H1 (cell line): ENCODE measurements around the gene DCHS1. TPM values are rescaled to one million over a fixed set of nuclear protein-coding genes. Genes with fewer than 3 reads are reported as not detected.

Experiments
- CTCF ChIA-PET: fragments of 300-600 bp; sonication (Branson Sonifier 250); formaldehyde crosslinking; loops from one replicate; lab custom pipeline; 2021; ENCODE audit not compliant: partially characterized antibody; lab: Charles Lee
- POLR2A ChIA-PET: fragments of 300-600 bp; sonication (Branson Sonifier 250); formaldehyde crosslinking; loops from one replicate; lab custom pipeline; 2021; ENCODE audit warnings: inconsistent platforms; ENCODE audit not compliant: partially characterized antibody; lab: Charles Lee
- DNase-seq, 2 experiments: peaks; one replicate each; pipeline versions ENCODE4 v3.0.0 to v3.0.0-alpha.2; 2010 to 2022; ENCODE audit warnings: low spot score in 2 of 2, low read depth in 1 of 2, mixed read lengths in 1 of 2
- FAIRE-seq: peaks from 2 replicates; lab custom pipeline; 2011; peaks lifted over from hg19 to GRCh38; lab: Jason Lieb, UNC
- H2AFZ ChIP-seq: 2 replicates; pipeline ENCODE4 v1.8.1; 2012; ENCODE audit warnings: low read length, inconsistent platforms
- H2AK5ac ChIP-seq: 2 replicates; pipeline ENCODE4 v1.6.1; 2013; ENCODE audit warnings: low read depth, low read length
- H2BK120ac ChIP-seq: replicated peaks from 2 replicates; pipeline ENCODE3; 2013; ENCODE audit warnings: low read depth, low read length, inconsistent platforms
- H2BK12ac ChIP-seq: 2 replicates; pipeline ENCODE4 v1.6.1; 2013; ENCODE audit warnings: low read depth, low read length
- H2BK15ac ChIP-seq: 2 replicates; pipeline ENCODE4 v1.6.1; 2013; ENCODE audit warnings: low read length
- H2BK20ac ChIP-seq: 2 replicates; pipeline ENCODE4 v1.6.1; 2013; ENCODE audit warnings: low read length
- H2BK5ac ChIP-seq: 2 replicates; pipeline ENCODE4 v1.6.1; 2013; ENCODE audit warnings: low read depth, low read length
- H3K14ac ChIP-seq: 2 replicates; pipeline ENCODE4 v1.6.1; 2013; ENCODE audit warnings: inconsistent platforms; ENCODE audit not compliant: insufficient read length
- H3K18ac ChIP-seq: 2 replicates; pipeline ENCODE4 v1.6.1; 2013; ENCODE audit warnings: low read length; ENCODE audit errors: extremely low read depth
- H3K23ac ChIP-seq: 2 replicates; pipeline ENCODE4 v1.6.1; 2013; ENCODE audit warnings: inconsistent platforms; ENCODE audit not compliant: insufficient read length
- H3K23me2 ChIP-seq: 2 replicates; pipeline ENCODE4 v1.6.1; 2013; ENCODE audit warnings: low read depth, low read length
- H3K27ac ChIP-seq: 2 replicates; pipeline ENCODE4 v1.6.1; 2011; ENCODE audit warnings: low read depth, low read length, inconsistent platforms
- H3K27me3 ChIP-seq, 4 experiments: replicated peaks in 1 of 4; 1 replicate in 1 of 4; 2 replicates in 3 of 4; pipeline versions ENCODE4 v1.6.1 to v1.8.1; 2011 to 2013; ENCODE audit warnings: low read length in 3 of 4, mild to moderate bottlenecking in 3 of 4, inconsistent platforms in 2 of 4, mixed read lengths in 2 of 4, moderate library complexity in 1 of 4; ENCODE audit not compliant: control insufficient read depth in 3 of 4, insufficient read depth in 3 of 4; ENCODE audit errors: extremely low read depth in 1 of 4
- H3K36me3 ChIP-seq, 4 experiments: 2 replicates each; pipeline versions ENCODE4 v1.6.1 to v1.8.1; 2011 to 2013; ENCODE audit warnings: mild to moderate bottlenecking in 4 of 4, low read length in 3 of 4, moderate library complexity in 2 of 4, control low read depth in 1 of 4, inconsistent platforms in 1 of 4; ENCODE audit not compliant: insufficient read depth in 4 of 4, control insufficient read depth in 2 of 4
- H3K4ac ChIP-seq: replicated peaks from 2 replicates; pipeline ENCODE3; 2013; ENCODE audit warnings: low read length, low read depth, mixed read lengths, inconsistent platforms; ENCODE audit not compliant: insufficient read length
- H3K4me1 ChIP-seq, 4 experiments: replicated peaks in 1 of 4; 1 replicate in 1 of 4; 2 replicates in 3 of 4; pipeline versions ENCODE4 v1.6.1 to v1.8.1; 2011 to 2013; ENCODE audit warnings: low read length in 3 of 4, inconsistent platforms in 2 of 4, mixed read lengths in 1 of 4; ENCODE audit not compliant: insufficient read depth in 4 of 4, control insufficient read depth in 3 of 4
- H3K4me2 ChIP-seq, 2 experiments: 2 replicates each; pipeline versions ENCODE4 v1.6.1 to v1.8.1; 2011 to 2013; ENCODE audit warnings: low read depth in 2 of 2, low read length in 2 of 2, control low read depth in 1 of 2, inconsistent platforms in 1 of 2, mild to moderate bottlenecking in 1 of 2; ENCODE audit not compliant: insufficient read depth in 1 of 2
- H3K4me3 ChIP-seq, 4 experiments: fragments of 200-600, 300-600 bp in 1 of 4; sonication (generic), shearing (Covaris generic), sonication (Bioruptor Twin) in 1 of 4; 2 replicates each; pipeline versions ENCODE4 v1.5.1 to v1.8.1; 2011 to 2016; ENCODE audit warnings: low read length in 4 of 4, low read depth in 3 of 4, control low read depth in 2 of 4, inconsistent platforms in 2 of 4, mild to moderate bottlenecking in 2 of 4, mixed read lengths in 1 of 4, moderate library complexity in 1 of 4; ENCODE audit not compliant: insufficient read depth in 2 of 4; ENCODE audit errors: extremely low read depth in 1 of 4
- H3K56ac ChIP-seq: replicated peaks from 2 replicates; pipeline ENCODE3; 2013; ENCODE audit warnings: low read depth, mild to moderate bottlenecking, mixed read lengths, low read length, inconsistent platforms; ENCODE audit not compliant: insufficient read length
- H3K79me1 ChIP-seq: 2 replicates; pipeline ENCODE4 v1.6.1; 2013; ENCODE audit warnings: low read depth, low read length, control low read depth
- H3K79me2 ChIP-seq, 2 experiments: 2 replicates each; pipeline versions ENCODE4 v1.6.1 to v1.8.1; 2012 to 2013; ENCODE audit warnings: low read length in 2 of 2, mild to moderate bottlenecking in 2 of 2, inconsistent platforms in 1 of 2; ENCODE audit not compliant: insufficient read depth in 2 of 2, control insufficient read depth in 1 of 2
- H3K9ac ChIP-seq, 4 experiments: replicated peaks in 1 of 4; 1 replicate in 1 of 4; 2 replicates in 3 of 4; pipeline versions ENCODE4 v1.6.1 to v1.8.1; 2011 to 2013; ENCODE audit warnings: low read depth in 3 of 4, low read length in 3 of 4, control low read depth in 2 of 4, mild to moderate bottlenecking in 2 of 4, moderate library complexity in 2 of 4, inconsistent platforms in 1 of 4; ENCODE audit errors: extremely low read depth in 1 of 4
- H3K9me3 ChIP-seq, 2 experiments: 2 replicates each; pipeline versions ENCODE4 v1.6.1 to v1.8.1; 2012 to 2013; ENCODE audit warnings: mild to moderate bottlenecking in 2 of 2, moderate library complexity in 2 of 2, control low read depth in 1 of 2, inconsistent platforms in 1 of 2, low read depth in 1 of 2, low read length in 1 of 2, mixed read lengths in 1 of 2; ENCODE audit not compliant: insufficient read depth in 2 of 2
- H4K20me1 ChIP-seq, 2 experiments: replicated peaks in 1 of 2; 2 replicates each; pipeline versions ENCODE3 to v1.8.1; 2011 to 2013; ENCODE audit warnings: inconsistent platforms in 2 of 2, low read length in 2 of 2, mild to moderate bottlenecking in 1 of 2; ENCODE audit not compliant: insufficient read depth in 2 of 2, control insufficient read depth in 1 of 2
- H4K5ac ChIP-seq: 2 replicates; pipeline ENCODE4 v1.6.1; 2013; ENCODE audit warnings: low read length, low read depth, mixed read lengths, inconsistent platforms; ENCODE audit not compliant: insufficient read length
- H4K8ac ChIP-seq: 2 replicates; pipeline ENCODE4 v1.8.0; 2013; ENCODE audit warnings: mild to moderate bottlenecking, moderate library complexity, low read length, inconsistent platforms; ENCODE audit not compliant: insufficient read depth; ENCODE audit errors: extremely low read depth
- H4K91ac ChIP-seq: replicated peaks from 2 replicates; pipeline ENCODE3; 2013; ENCODE audit warnings: low read length, mixed read lengths, inconsistent platforms; ENCODE audit not compliant: insufficient read length
- ATF3 ChIP-seq: IDR thresholded peaks from 2 replicates; pipeline ENCODE4 v1.6.1; 2011; ENCODE audit warnings: low read depth, mild to moderate bottlenecking, low read length; ENCODE audit not compliant: insufficient read depth
- CHD2 ChIP-seq: IDR thresholded peaks from 2 replicates; pipeline ENCODE4 v1.6.1; 2012; ENCODE audit warnings: low read length, improper control_type of control experiment
- EGR1 ChIP-seq: IDR thresholded peaks from 2 replicates; pipeline ENCODE4 v1.6.1; 2011; ENCODE audit warnings: low read depth, low read length, borderline replicate concordance
- KDM4A ChIP-seq: IDR thresholded peaks from one replicate; pipeline ENCODE4 v1.7.1; 2012; ENCODE audit warnings: low read depth, mild to moderate bottlenecking, moderate library complexity, low read length, inconsistent platforms; ENCODE audit not compliant: severe bottlenecking
- RFX5 ChIP-seq: IDR thresholded peaks from 2 replicates; pipeline ENCODE4 v1.6.1; 2011; ENCODE audit warnings: low read depth, low read length, improper control_type of control experiment, borderline replicate concordance
- RNF2 ChIP-seq: fragments of 200-900, 300-1000 bp; sonication (generic); IDR thresholded peaks from 2 replicates; pipeline ENCODE4 v1.7.1; 2016; ENCODE audit warnings: borderline replicate concordance, low read depth, mild to moderate bottlenecking, antibody characterized with exemption, low read length; ENCODE audit not compliant: poor library complexity, severe bottlenecking; ENCODE audit errors: missing control alignments
- SAP30 ChIP-seq: fragments of 300-600 bp; sonication (generic); IDR thresholded peaks from 2 replicates; pipeline ENCODE4 v1.7.1; 2012; ENCODE audit warnings: low read length, moderate library complexity, mild to moderate bottlenecking, inconsistent platforms; ENCODE audit not compliant: insufficient read depth, insufficient replicate concordance
- TAF7 ChIP-seq: optimal IDR thresholded peaks from 2 replicates; pipeline ENCODE3; 2011; ENCODE audit warnings: low read depth, mild to moderate bottlenecking, inconsistent platforms, low read length, moderate library complexity, borderline replicate concordance
- TEAD4 ChIP-seq: IDR thresholded peaks from 2 replicates; pipeline ENCODE4 v1.6.1; 2012; ENCODE audit warnings: low read depth, low read length, inconsistent platforms, mixed read lengths
- WGBS, 2 experiments: shearing (Covaris generic) in 1 of 2; methylation state at CpG; one replicate each; pipeline versions ENCODE4 v1.1.6 to v1.1.7; 2013 to 2015; ENCODE audit warnings: low lambda C conversion rate in 2 of 2, mixed read lengths in 2 of 2, inconsistent platforms in 1 of 2, low coverage in 1 of 2, missing lambda C conversion rate in 1 of 2; ENCODE audit not compliant: insufficient replicate concordance in 2 of 2, insufficient coverage in 1 of 2, insufficient read length in 1 of 2; ENCODE audit errors: extremely low coverage in 1 of 2, missing lambda C conversion rate in 1 of 2; 5-methylcytosine and 5-hydroxymethylcytosine counted together
- polyA plus RNA-seq, 7 experiments: library from polyadenylated mRNA; depleted of rRNA in 3 of 7; stranded (reverse) in 5 of 7; unstranded in 2 of 7; fragments of >200 nt in 5 of 7; fragments of 200-250 nt in 2 of 7; gene quantifications; 1 replicate in 5 of 7; 2 replicates in 1 of 7; 4 replicates in 1 of 7; pipeline versions ENCODE4 v1.2.1 to v1.2.3, GENCODE V29; 2011 to 2013; ENCODE audit warnings: missing spikeins in 2 of 7, mixed read lengths in 2 of 7
- total RNA-seq: library from RNA; stranded (reverse); fragmentation: NEBNext Ultra II Directional; extraction: Animal tissue kit (Norgen Biotek cat#: 25700); gene quantifications from 2 replicates; pipeline ENCODE4 v1.2.1, GENCODE V29; 2021

Gene DCHS1
- total and polyA plus RNA-seq, 2 of the 8 experiments (the other 6 are each of a cell fraction or from before 2014, with no cell fraction given), result 8.2 to 10.5 TPM

- Histone ChIP-seq H3K23ac (no peak within 1 kb of the TSS), H3K9me3 (no peaks in the 10 kb centered on the region), H2BK120ac (no peak within 1 kb of the TSS), H4K5ac (peak within 1 kb of the TSS; percentile 92), H2BK20ac (no peak within 1 kb of the TSS), H3K4me2 (peak within 1 kb of the TSS; percentile 94 to 98), H3K18ac (peak within 1 kb of the TSS; percentile 93), H2BK12ac (no peak within 1 kb of the TSS; the same call in 1 of the 2 replicates), H3K56ac (peak within 1 kb of the TSS; percentile 91), H2BK5ac (peak within 1 kb of the TSS; percentile 95), H2AFZ (peak within 1 kb of the TSS; percentile 87; the same call in 1 of the 2 replicates), H3K36me3 (peaks cover 17 to 41% (median 33%) of the 10 kb centered on the region in 4 experiments), H4K20me1 (no peaks in the 10 kb centered on the region), H4K8ac (peak within 1 kb of the TSS; percentile 76; the same call in 1 of the 2 replicates), H3K4me1 (peaks cover 0 to 11% (median 5%) of the 10 kb centered on the region in 4 experiments; a peak in 6 of 7 replicates), H3K4me3 (peak within 1 kb of the TSS; percentile 67 to 85 (median 76)), H3K27me3 (no peaks in the 10 kb centered on the region), H4K91ac (peak within 1 kb of the TSS; percentile 88), H3K23me2 (peaks cover 11% of the 10 kb centered on the region), H3K79me2 (peaks cover 0 to 16% of the 10 kb centered on the region in 2 experiments; a peak in 2 of 4 replicates), H2BK15ac (no peak within 1 kb of the TSS; the same call in 1 of the 2 replicates), H3K14ac (no peak within 1 kb of the TSS), H3K27ac (peak within 1 kb of the TSS; percentile 94), H3K79me1 (peaks cover 3% of the 10 kb centered on the region; the same call in 1 of the 2 replicates), H2AK5ac (peak within 1 kb of the TSS; percentile 19; the same call in 1 of the 2 replicates), H3K9ac (peak within 1 kb of the TSS; percentile 68 to 95 (median 92)), H3K4ac (peak within 1 kb of the TSS; percentile 82)
- CTCF ChIA-PET, result interaction anchor here (1.0 to 3.4 kb wide), 21 partner anchors 9 to 117 kb away, joined by 3 to 23 read pairs (median 5); partner anchors contain the start of genes ILK and RRP8
- DNase-seq (peak in 1 of 2 experiments; percentile 92), FAIRE-seq (peak; percentile 81)
- 1% methylated on average over 39 of the region's 51 CpGs; no CpG with 5 or more reads in 1 of the 2 experiments for WGBS, 2 experiments
- POLR2A ChIA-PET, result interaction anchor here (0.6 to 3.0 kb wide), 28 partner anchors 8 to 145 kb away, joined by 3 to 24 read pairs (median 6); partner anchors contain the start of gene MRPL17
- peak; percentile 64 for TF ChIP-seq TAF7
- TF ChIP-seq TEAD4, result no peak
- TF ChIP-seq KDM4A, result peak; percentile 56
- no peak for TF ChIP-seq ATF3
- TF ChIP-seq RFX5, result no peak
- 0 out of 2 replicates have a peak, but pooled peaks have one; percentile 5 for TF ChIP-seq CHD2
- peak; percentile 42 for TF ChIP-seq SAP30
- TF ChIP-seq RNF2, result no peak
- no peak for TF ChIP-seq EGR1
These were observed 43.2 kb downstream of the DCHS1 start, which contains the start of gene TAF10 for GRCh38 chr11:6612213-6613041. TSS of gene TAF10 (minus strand) at chr11:6612216. CDS start at chr11:6612189, 27 bp downstream.
